ENCODE data around the gene EGR2.

Gene EGR2

DNA sequence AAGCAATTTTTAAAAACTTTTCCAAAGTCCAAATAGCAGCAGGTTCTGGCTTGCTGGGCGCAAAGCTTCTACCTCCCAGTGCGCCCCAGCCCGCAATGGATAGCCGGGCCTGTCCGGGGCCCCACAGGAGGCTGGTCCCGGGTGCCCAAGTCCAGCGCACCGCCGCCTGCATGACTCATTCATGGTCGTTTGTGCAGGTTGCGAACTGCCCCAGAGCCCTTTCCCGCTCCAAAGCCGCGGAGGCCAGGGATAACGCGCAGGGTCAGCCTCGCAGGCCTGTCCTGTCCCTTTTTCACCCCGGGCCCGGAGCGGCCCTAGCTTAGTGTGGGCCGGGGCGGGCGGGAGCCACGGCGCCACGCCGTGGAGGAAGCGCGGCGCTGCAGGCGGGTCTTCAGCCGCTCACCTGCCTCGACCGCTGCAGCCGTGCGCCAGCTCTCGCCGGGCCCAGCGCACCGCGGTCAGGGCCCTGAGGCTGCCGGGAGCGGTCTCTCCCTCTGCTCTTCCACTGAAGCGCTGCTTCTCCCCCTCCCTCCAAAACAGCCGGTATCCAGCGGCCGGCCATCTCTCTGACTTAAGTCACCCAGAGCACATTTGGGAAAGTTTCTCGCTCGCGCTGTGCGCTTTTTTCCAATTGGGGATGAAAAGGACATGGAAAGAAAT is 1.7 kb upstream of the EGR2 start:
- peak; percentile 7 to 69 (median 64) for DNase-seq

DNA sequence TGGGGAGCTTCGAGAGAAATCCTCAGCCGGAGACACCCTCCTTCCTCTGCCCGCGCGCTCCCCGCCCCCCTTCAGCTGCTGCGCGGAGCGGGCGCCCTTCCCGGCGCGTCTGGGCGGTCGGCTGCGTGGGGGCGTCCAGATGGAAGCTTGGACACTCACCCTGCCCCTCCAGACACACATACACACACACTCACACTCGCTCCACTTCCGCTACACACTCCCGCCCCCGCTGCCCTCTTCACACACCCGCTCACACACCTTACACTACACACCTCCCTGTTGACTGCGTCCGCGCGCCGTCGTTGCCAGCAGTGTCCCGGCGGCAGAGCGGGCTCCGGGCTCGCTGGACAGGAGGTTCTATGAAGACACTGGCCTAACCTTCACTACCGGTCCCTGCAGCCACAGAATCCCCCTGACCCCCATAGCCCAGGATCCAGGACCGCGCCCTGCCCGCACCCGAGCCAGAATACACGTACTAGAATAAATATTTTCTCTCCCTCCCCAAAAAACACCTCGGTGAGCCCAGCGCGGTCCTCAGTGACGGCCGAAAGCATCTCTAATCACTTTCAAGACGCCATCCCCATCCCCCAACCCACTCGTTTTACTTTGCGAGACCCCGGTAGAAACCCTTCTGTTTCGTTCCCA is 1.1 kb upstream of the EGR2 start:
- DNase-seq: peak in 2 of 3 experiments; percentile 19 to 44

DNA sequence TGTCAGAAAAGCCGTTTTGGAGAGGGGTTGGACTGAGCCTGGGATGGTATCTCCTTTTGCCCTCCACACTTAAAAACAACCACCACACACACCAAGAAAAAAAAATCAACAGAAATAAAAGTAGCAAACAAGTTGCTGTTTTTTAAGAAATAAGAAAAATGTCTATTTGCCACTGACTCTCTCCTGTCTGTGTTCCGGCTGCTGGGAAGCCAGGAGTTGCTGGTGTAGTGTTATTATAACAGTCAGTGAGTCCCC is 163 bp downstream of the EGR2 start:
- no peak for DNase-seq

DNA sequence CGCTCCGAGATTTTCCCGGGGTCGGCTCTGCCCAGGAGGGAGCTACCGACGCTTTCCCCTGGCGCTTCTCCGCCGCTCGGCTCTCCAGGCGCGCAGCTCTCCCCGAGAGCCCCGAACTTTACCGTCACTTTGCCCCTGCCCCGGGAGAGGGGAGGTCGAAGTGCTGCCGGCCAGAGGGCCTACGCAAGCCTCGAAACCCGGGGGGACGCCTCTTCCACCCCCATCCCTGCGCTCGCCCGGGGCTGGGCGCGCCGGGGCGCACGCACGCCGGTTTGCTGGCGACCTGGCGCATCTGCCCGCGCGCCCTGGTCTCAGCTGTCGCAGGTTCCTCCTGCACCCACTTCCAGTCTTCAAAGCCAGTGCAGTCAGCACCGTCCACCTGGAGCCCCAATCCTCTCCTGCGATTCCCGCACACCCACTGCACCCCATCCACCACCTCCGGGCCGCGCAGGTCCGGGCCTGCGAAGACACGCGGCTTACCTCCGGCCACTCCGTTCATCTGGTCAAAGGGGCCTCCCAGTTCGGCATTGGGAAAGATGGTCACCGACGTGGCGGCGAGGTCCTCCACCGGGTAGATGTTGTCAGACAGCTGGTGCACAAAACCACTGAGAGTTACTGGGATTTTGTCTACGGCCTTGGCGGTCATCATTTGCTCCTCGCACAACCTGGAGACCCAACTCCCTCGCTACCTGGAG is 638 bp downstream of the EGR2 start:
- peak in 2 of 3 experiments; percentile 24 to 58 for DNase-seq

DNA sequence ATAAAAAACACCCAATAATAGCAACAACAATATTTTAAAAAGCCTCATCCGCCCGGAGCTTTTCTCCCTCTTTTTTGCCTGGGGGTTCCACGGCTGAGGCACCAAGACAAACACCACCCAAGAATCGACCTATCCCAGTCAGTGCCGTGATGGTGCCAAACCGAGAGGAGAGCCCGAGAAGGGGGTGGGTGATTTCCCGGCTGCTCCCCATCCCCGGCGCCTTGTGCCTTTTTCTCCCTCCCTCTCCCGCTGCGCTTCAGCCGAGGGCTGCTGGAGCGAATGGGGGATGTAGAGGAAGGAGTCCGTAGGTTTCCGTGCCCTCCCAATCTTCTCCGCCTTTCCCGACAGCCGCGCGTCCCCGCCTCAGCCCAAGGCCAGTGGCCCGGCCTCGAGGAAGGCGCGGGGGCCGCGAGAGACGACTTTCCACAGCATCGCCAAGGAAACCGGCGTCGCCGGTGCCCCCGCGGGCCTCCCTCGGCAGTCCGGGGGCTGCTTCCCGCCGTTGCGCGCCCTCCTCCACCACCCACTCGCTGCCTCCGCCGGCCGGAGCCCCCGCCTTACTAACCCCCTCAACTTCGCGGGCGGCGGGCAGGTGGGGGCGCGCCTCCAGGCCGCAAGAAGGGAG is 1.3 kb downstream of the EGR2 start:
- DNase-seq: peak in 2 of 3 experiments; percentile 33 to 58

DNA sequence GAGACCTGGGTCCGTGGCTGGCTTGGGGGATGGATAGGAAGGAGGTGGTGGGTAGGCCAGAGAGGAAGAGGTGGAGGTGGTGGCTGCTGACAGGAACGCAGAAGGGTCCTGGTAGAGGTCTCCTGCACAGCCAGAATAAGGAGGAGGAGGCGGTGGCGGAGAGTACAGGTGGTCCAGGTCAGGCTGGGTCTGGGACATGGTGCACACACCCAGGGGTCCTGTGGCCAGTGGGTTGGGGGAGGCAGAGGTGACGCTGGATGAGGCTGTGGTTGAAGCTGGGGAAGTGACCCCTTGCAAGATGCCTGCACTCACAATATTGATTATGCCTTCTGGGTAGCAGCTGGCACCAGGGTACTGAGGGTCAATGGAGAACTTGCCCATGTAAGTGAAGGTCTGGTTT is 2.2 kb downstream of the EGR2 start:
- DNase-seq: no peak

DNA sequence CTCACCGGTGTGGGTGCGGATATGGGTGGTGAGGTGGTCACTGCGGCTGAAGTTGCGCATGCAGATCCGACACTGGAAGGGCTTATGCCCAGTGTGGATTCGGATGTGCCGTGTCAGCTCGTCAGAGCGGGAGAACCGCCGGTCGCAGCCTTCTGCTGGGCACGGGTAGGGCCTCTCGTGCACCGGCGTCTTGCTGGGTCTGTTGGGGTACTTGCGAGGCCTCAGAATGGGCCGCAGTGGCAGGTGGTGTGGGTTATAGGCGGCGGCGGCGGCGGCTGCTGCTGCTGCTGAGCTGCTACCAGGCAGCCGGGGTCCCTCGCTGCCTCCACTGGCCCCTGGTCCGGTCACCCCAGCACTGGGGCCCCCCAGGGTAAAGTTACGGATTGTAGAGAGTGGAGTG is 2.7 kb downstream of the EGR2 start:
- DNase-seq: no peak

DNA sequence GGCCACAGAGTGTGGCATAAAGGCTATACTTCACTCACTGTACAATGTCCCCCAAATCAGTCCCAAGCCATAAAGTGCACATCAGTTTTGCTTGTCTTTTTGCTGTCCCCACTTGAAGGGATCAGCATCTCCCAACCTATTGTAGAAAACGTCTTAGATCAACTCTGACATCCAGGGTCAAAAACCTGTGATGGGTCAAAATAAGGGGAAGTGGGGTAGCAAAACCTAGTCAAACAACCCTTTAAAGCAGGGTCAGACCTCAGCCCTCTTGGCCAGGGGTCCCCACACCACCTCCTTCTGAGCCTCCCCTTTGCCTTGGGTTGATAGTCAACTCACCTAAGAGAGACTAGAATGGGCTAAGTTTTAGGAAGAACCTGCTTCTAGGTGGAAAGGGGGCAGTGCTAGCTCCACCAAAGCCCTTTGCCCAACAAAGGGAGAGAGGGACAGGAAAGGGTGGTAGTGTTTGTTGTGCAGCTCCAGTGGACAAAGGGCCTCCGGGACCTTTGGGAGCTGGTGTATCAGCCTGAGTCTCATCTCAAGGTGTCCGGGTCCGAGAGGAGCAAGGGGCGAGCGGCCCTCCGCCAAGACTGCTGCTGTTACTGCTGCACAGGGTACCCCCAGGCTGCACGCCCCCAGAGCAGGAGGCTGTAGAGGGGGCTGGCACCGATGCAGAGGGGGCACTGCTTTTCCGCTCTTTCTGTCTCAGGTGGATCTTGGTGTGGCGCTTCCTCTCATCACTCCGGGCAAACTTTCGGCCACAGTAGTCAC is 3.3 kb downstream of the EGR2 start:
- no peak for DNase-seq

DNA sequence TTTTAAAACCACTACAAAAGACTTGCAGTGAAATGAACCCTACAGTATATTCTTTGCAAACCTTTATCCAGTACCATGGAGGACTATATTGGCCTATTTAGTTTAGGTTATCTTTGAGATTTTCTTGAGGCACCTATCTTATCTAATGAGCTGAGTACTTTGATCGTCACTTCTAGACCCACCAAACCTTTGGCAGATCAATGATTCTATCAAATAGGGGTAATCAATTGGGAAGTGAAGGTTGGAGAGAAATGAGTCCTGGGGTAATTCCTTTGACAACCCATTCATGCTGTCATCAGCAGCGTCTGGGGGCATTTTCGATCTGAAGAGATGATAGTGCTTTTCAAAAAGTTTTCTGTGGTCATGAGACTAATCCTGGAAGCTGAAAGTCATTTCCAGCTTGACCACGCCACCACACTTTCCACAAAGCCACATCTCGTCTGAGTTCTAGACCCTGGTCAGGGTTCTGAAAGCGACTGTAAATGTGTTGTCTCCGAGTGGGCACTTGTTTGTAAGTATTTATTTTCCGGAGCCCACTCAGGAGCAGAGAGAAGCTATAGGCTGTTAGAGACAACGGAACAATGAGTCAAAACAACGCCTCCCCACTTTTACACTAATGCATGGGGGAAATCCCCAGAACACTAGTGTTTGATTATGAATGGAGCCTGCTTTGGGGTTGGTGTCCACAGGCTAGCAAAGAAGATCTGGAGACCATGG is 4.8 kb downstream of the EGR2 start:
- no peak for DNase-seq

DNA sequence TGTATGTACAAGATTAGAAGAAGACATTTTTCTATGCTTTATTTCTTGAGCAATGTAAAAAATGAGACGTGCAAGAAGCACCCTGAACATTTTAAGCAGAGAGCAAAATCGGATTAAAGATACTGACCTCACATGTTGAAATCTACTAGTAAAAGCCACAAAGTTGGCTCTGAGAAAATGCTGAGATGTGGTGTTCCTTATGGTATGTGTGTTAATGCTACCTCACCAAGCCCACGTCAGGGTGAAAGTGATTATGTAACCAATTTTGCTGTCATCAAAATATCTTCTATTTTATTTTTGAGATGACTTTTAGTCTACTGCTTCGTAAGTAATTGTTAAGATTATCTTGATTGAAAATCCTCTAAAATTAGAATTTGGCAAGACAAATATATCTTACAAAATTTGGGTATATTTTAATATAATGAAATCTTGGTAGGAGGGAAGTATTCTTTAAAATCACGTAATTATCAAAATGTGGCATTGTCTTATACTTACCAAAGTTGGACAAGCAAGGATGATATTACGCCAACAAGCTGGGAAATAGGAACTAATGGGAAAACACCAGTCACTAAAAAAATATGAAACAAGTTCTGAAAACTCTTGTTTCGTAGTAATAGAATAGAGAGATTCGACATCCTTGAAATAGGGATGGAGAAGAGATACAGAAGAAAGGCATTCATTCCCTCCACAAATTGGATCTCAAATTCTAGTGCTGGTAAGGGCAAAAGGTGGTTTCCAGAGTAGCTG is 5.8 kb downstream of the EGR2 start:
- DNase-seq: no peak

DNA sequence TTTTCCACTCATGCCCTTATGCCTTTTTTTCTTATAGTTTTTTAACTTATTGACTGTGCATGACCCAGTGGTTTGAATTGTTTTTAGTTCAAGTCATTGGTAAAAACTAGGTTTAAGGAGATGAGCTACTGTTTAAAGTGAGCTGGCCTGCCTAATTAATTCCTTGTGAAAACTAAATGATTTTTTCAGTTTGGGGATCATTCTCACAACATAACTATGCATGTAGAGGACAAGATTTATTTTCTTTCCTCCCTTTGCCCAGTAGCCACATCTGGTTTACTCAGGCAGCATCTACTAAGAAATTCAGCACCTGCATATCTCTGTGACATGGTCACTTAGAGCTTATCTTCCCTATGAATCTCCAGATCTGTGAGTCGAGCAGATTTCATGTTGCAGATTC is 9.9 kb downstream of the EGR2 start:
- DNase-seq: no peak

DNA sequence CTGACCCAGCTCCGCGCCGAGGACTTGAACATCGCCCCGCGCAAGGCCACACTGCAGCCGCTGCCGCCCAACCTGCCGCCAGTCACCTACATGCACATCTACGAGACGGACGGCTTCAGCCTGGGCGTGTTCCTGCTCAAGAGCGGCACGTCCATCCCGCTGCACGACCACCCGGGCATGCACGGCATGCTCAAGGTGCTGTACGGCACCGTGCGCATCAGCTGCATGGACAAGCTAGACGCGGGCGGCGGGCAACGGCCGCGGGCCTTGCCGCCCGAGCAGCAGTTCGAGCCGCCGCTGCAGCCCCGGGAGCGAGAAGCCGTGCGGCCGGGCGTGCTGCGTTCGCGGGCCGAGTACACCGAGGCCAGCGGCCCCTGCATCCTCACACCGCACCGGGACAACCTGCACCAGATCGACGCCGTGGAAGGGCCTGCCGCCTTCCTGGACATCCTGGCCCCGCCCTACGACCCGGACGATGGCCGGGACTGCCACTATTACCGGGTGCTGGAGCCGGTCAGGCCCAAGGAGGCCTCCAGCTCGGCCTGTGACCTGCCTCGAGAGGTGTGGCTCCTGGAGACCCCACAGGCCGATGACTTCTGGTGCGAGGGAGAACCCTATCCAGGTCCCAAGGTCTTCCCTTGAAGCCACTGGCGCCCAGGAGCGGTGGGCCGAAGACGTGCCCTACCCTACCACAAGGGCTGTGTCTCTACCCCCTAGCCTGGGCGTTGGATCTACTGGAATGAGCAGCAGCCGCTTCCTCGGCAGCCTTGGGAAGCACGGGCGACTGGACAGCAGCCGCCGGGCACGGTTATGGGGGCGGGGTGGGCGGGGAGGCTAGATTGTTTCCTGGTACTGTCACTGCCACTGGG is 10.7 kb downstream of the EGR2 start:
- peak; percentile 23 to 78 (median 27) for DNase-seq

DNA sequence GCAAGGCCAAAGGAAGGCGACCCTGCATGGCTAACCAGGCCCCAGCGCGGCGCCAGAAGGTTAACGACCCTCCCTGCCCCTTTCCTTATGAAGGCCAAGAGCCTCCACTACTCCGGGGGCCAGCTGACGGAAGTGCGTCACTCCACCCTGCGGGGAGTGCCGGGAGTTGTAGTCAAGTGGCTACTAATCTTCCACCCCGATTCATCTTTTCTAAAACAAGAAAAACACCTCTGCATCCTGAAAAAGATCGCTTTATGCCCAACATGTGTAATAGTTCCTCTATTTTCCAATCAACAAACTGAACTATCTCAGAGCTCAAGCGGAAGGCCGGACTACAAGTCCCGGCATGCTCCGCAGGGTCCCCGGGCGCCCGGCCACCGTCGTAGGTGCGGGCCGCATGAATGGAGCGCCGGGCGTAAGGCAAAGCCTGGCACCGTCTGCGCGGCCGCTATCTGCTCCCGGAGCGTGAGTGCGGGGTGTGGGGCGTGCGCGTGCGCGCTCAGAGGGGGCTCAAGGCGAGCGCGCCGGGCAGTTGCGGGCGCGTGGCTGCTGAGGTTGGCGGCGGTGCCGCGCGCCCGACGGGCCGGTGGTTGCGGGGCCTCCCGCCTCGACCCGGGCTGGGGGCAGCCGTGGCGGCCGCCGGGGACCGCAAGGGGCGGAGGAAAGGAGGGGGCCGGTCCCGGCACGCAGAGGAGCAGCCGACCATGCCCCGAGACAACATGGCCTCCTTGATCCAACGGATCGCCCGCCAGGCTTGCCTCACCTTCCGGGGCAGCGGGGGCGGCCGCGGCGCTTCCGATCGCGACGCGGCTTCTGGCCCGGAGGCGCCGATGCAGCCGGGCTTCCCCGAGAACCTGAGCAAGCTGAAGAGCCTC is 11.6 kb downstream of the EGR2 start, which contains the start of gene ADO:
ADO (plus strand) TSS at position 365 of the 875 bp plus-strand sequence; CDS start at position 705, 340 bp downstream.
- peak; percentile 74 to 94 (median 88) for DNase-seq

DNA sequence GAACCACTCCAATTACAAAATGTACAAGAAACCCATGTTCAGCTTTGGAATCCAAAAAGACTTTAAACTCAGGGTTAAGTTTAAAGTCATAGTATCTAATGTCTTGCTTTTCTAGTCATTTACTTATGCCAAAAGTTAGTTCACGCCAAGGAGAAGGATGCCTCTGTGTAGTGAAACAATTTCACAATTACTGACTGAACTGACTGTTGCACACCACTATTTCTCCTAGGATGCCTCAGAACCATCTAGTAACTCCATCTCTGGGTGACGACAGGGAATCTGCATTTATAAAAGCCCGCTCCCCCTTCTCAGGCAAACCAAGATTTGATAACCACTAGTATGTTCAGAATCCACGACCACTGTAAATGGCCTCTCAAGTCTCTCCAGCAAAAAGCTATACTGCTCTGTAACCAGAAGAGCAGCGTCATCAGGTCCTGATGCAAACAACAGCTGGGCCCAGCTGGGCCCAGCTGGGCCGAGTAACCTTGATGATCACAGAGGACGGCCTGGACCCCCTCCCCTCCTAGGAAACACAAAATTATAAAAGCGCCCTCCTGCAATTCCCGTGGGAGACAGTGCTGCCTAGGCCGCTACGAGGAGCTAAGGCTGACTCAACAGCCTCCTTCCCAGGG is 12.3 kb downstream of the EGR2 start:
- no peak for DNase-seq

DNA sequence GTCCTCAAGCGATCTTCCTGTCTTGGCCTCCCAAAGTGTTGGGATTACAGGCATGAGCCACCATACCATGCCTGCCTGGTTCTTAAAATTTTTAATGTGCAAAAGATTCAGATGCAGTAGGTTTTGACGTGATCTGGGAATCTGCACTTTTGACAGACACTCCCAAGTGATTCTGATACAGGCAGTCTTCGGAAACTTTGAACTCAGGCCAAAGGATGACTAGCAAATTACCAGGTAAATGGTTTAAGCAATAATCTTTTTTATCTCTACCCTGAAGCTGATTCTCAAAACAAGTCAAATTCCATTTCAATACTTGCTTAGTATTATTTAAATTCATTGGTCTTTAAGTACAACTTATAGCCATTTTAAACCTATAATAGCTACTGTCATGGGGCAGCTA is 14.3 kb downstream of the EGR2 start:
- no peak for DNase-seq

DNA sequence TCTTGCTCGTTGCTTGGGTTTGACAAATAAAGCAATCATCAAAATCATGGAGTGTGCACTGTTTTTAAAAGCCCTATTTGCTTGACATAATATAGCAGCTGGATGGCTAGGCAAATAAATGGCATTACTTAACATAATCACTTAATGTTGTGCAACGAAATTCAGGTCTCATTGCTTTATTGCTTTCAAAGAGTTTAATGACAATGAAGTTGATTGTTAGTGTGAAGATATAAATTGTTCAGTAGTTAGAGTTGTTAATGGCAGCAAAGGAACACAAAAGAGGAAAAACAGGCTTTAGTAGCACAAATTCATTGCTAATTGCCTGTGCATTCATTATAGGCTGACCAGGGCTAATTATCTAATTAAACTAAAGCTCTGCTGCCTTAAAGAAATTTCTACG is 19.3 kb downstream of the EGR2 start:
- DNase-seq: peak in 2 of 3 experiments; percentile 11 to 66

DNA sequence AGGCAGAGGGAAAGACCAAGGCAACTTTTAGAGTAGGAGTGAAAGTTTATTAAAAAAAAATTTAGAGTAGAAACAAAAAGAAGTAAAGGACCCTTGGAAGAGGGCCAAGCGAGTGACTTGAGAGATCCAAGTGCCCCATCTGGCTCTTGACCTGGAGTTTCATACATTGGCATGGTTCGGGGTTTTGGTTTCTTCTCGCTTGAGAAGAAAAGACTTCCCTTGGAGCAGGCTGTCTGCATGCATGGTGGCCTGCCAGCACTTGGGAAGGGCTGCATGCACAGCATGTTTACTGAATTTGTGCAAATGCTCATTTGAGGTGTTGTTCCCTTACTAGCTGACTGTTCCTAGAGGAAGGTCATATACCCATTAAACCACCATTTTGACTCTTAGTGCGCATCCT is 20.4 kb downstream of the EGR2 start:
- no peak for DNase-seq

DNA sequence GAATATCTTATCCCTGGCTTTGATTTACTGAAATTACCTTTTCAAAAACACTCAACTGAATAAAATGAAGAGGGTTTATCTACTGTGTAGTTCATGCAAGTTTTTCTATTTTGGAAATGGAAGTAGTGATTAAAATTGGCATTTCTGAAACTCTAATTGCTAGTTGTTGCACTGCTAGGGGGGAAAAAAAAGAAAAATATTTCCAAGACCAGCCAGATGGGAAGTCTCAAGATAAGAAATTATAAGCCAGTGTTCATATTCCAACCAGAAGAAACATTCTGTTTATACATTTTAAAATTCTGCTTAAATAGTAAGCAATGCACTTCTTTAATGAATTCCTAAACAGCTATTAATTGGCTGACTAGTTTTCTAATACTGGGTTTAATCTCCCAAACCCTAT is 21.1 kb downstream of the EGR2 start:
- DNase-seq: no peak

DNA sequence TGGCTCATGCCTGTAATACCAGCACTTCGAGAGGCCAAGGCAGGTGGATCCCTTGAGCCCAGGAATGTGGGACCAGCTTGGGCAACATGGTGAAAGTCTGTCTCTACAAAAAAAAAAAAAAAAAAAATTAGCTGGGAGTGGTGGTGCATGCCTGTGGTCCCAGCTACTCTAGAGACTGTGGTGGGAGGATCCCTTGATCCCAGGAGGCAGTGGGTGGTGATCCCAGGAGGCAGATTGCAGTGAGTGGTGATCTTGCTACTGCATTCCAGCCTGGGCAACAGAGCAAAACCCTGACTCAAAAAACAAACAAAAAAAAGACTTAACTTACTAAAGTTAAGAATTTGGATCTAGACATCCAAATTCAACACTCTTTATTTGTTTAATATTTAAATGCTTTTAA is 21.9 kb downstream of the EGR2 start:
- DNase-seq: no peak

All from NCI-H1417 (cell line).